ENCODE results near the gene PCCA. TPM values are rescaled to one million over a fixed set of nuclear protein-coding genes. Genes with fewer than 3 reads are reported as not detected.

PCCA gene
- total and polyA plus RNA-seq, 2 of the 13 experiments (the other 11 are each of a cell fraction or from before 2014, with no cell fraction given), result 15.0 to 32.2 TPM

GRCh38 chr13:100522618-100523309, 433.9 kb downstream of the PCCA start (continued):
- no peak for TF ChIP-seq ATF2 (CRISPR knock-in tag; IDR thresholded peaks at IDR 0.05)
- TF ChIP-seq CEBPZ (IDR thresholded peaks at IDR 0.05; ENCODE audit: low read length), result no peak
- TF ChIP-seq THAP8 (CRISPR knock-in tag; IDR thresholded peaks at IDR 0.05; ENCODE audit: borderline replicate concordance), result no peak

GRCh38 chr13:100523411-100523810, 434.5 kb downstream of the PCCA start:
- Histone ChIP-seq H3K27ac (ENCODE audit: extremely low read length, insufficient read depth, low read length) (no peak overlapping the region), H3K4me2 (ENCODE audit: low read depth, low read length) (no peak overlapping the region), H3K36me3 (replicated peaks in 1 of 2; ENCODE audit: control insufficient read depth in 1 of 2, insufficient read depth in 2 of 2, low read length in 2 of 2) (peaks cover 0 to 2% of the 10 kb centered on the region in 2 experiments; a peak in 3 of 5 replicates), H3K4me3 (replicated peaks in 1 of 3; ENCODE audit: insufficient read depth in 1 of 3, low read depth in 2 of 3, low read length in 3 of 3) (no peak overlapping the region), H3K4me1 (ENCODE audit: insufficient read depth, low read length) (peaks cover 34% of the 10 kb centered on the region), H4K20me1 (ENCODE audit: insufficient read depth, low read length) (no peaks in the 10 kb centered on the region), H3K79me2 (ENCODE audit: insufficient read depth, low read length) (no peaks in the 10 kb centered on the region), H3K9me3 (ENCODE audit: low read length) (no peaks in the 10 kb centered on the region), H3K9ac (ENCODE audit: insufficient read depth, low read depth, low read length) (no peak overlapping the region), H3K27me3 (ENCODE audit: control insufficient read depth in 1 of 2, insufficient read depth in 2 of 2, low read length in 2 of 2) (no peaks in the 10 kb centered on the region), H2AFZ (ENCODE audit: low read length) (no peak overlapping the region)
- DNase-seq (ENCODE audit: low spot score) (no peak), ATAC-seq (no peak), FAIRE-seq (no peak)
- 91% methylated on average over 14 of the region's 14 CpGs for WGBS (ENCODE audit: low lambda C conversion rate)
- in situ Hi-C loops (cut with HindIII; ENCODE audit: extremely low pct_ligation_motif_present, low pct_unique_long_range_greater_than_20kb), result no loop called here
- BruUV-seq (replicated peaks), result no TSS peak
- ChIA-PET CTCF (ENCODE audit: low intra/inter-chr PET ratio, low total read pairs) (no interaction called here), POLR2A (no interaction called here)
- intact Hi-C loops (cut with micrococcal nuclease; ENCODE audit: unreplicated experiment), result no loop called here
- TF ChIP-seq ZNF749 (CRISPR knock-in tag; IDR thresholded peaks at IDR 0.05; ENCODE audit: borderline replicate concordance), result no peak
- TF ChIP-seq MIER3 (CRISPR knock-in tag; IDR thresholded peaks at IDR 0.05; ENCODE audit: borderline replicate concordance), result no peak
- TF ChIP-seq ATF4 (CRISPR knock-in tag; IDR thresholded peaks at IDR 0.05), result no peak
- TF ChIP-seq TOE1 (CRISPR knock-in tag; IDR thresholded peaks at IDR 0.05), result no peak
